HCT116 (cell line): Measurements from ENCODE around the gene HOMER2.

Experiments used
- EZH2 ChIP-seq: fragments of 200-600 bp; sonication (generic); IDR thresholded peaks from 2 replicates; pipeline ENCODE4 v1.6.1; 2017; ENCODE audit warnings: antibody characterized with exemption, mixed run types
- EZH2phosphoT487 ChIP-seq: fragments of 200-600 bp; IDR thresholded peaks from 2 replicates; pipeline ENCODE4 v1.6.1; 2018; ENCODE audit warnings: antibody characterized with exemption, borderline replicate concordance
- MAX ChIP-seq: IDR thresholded peaks from 2 replicates; pipeline ENCODE4 v1.6.1; 2012
- POLR2A ChIP-seq: IDR thresholded peaks from 2 replicates; pipeline ENCODE4 v1.7.0; 2011; ENCODE audit warnings: borderline replicate concordance; ENCODE audit not compliant: insufficient read depth, insufficient read length; ENCODE audit errors: extremely low read depth
- POLR2AphosphoS5 ChIP-seq: IDR thresholded peaks from 2 replicates; pipeline ENCODE4 v1.6.1; 2011; ENCODE audit warnings: mild to moderate bottlenecking, low read depth, low read length, moderate library complexity
- RAD21 ChIP-seq: IDR thresholded peaks from 2 replicates; pipeline ENCODE4 v1.6.1; 2012; ENCODE audit warnings: low read depth, mild to moderate bottlenecking
- SIN3A ChIP-seq: IDR thresholded peaks from 2 replicates; pipeline ENCODE4 v1.6.1; 2012; ENCODE audit warnings: low read depth
- SP1 ChIP-seq: IDR thresholded peaks from 2 replicates; pipeline ENCODE4 v1.6.1; 2012; ENCODE audit warnings: low read depth
- SRF ChIP-seq: IDR thresholded peaks from 2 replicates; pipeline ENCODE4 v1.6.1; 2012; ENCODE audit warnings: low read depth
- TCF7L2 ChIP-seq: IDR thresholded peaks from 2 replicates; pipeline ENCODE4 v1.7.0; 2011; ENCODE audit warnings: borderline replicate concordance, inconsistent platforms; ENCODE audit not compliant: insufficient read depth, insufficient read length; ENCODE audit errors: extremely low read depth
- YY1 ChIP-seq: IDR thresholded peaks from 2 replicates; pipeline ENCODE4 v1.6.1; 2011; ENCODE audit warnings: low read length, low read depth, moderate library complexity, mild to moderate bottlenecking; ENCODE audit not compliant: insufficient replicate concordance; ENCODE audit errors: extremely low read depth
- ZFX ChIP-seq: fragments of 450-650 bp; IDR thresholded peaks from 2 replicates; pipeline ENCODE4 v1.6.1; 2017
- ZNF274 ChIP-seq: fragments of 200-500 bp; sonication (Bioruptor generic); IDR thresholded peaks from 2 replicates; pipeline ENCODE4 v1.6.1; 2014; ENCODE audit warnings: mild to moderate bottlenecking, low read depth, low read length, inconsistent platforms
- TF ChIP-seq, protein P1 (sequence below), 3 experiments: fragments of 200-600 bp in 1 of 3; sonication (generic) in 1 of 3; IDR thresholded peaks in 2 of 3; conservative IDR thresholded peaks in 1 of 3; 2 replicates each; pipeline ENCODE4 v1.5.1; 2012 to 2017; ENCODE audit warnings: low read depth in 2 of 3, low read length in 2 of 3, antibody characterized with exemption in 1 of 3, borderline replicate concordance in 1 of 3, control low read depth in 1 of 3, mild to moderate bottlenecking in 1 of 3, mixed read lengths in 1 of 3, mixed run types in 1 of 3, moderate library complexity in 1 of 3; ENCODE audit not compliant: insufficient read depth in 1 of 3

- TF ChIP-seq EZH2phosphoT487 (no peak), ZNF274 (no peak), POLR2AphosphoS5 (no peak), RAD21 (no peak), EZH2 (no peak), MAX (no peak), SP1 (no peak), SIN3A (no peak), POLR2A (no peak), SRF (no peak), ZFX (no peak), TCF7L2 (no peak), YY1 (no peak)
- TF ChIP-seq, protein P1, sequence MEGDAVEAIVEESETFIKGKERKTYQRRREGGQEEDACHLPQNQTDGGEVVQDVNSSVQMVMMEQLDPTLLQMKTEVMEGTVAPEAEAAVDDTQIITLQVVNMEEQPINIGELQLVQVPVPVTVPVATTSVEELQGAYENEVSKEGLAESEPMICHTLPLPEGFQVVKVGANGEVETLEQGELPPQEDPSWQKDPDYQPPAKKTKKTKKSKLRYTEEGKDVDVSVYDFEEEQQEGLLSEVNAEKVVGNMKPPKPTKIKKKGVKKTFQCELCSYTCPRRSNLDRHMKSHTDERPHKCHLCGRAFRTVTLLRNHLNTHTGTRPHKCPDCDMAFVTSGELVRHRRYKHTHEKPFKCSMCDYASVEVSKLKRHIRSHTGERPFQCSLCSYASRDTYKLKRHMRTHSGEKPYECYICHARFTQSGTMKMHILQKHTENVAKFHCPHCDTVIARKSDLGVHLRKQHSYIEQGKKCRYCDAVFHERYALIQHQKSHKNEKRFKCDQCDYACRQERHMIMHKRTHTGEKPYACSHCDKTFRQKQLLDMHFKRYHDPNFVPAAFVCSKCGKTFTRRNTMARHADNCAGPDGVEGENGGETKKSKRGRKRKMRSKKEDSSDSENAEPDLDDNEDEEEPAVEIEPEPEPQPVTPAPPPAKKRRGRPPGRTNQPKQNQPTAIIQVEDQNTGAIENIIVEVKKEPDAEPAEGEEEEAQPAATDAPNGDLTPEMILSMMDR (IDR thresholded peaks at IDR 0.05 in 2 of 3, conservative IDR thresholded peaks at IDR 0.05 in 1 of 3; ENCODE audit: borderline replicate concordance in 1 of 3, insufficient read depth in 1 of 3, low read depth in 2 of 3, low read length in 2 of 3), result no peak
Observed at GRCh38 chr15:82892573-82892972, 59.9 kb downstream of the HOMER2 start.
